Fibroblast of the aortic adventitia (primary cell): Measurements from ENCODE around the gene TMIE. TPM values are rescaled to one million over a fixed set of nuclear protein-coding genes. Genes with fewer than 3 reads are reported as not detected.

ENCODE experiments used
- DNase-seq: peaks from one replicate; pipeline ENCODE4 v3.0.0-alpha.2; 2010; ENCODE audit warnings: low read depth
- H3K4me3 ChIP-seq: 2 replicates; pipeline ENCODE4 v1.5.1; 2011; ENCODE audit warnings: low read depth, mild to moderate bottlenecking, control low read depth, low read length, moderate library complexity
- CTCF ChIP-seq: IDR thresholded peaks from 2 replicates; pipeline ENCODE4 v1.5.1; 2011; ENCODE audit warnings: mild to moderate bottlenecking, low read length, control low read depth, inconsistent platforms; ENCODE audit not compliant: insufficient read depth
- total RNA-seq: library from RNA; depleted of rRNA; stranded (reverse); fragments of >200 nt; gene quantifications from 2 replicates; pipeline ENCODE4 v1.2.3, GENCODE V29; 2012; ENCODE audit warnings: low replicate concordance

Gene TMIE
- total RNA-seq, 1 donor, result not detected

- no peak overlapping the region for H3K4me3 ChIP-seq
- TF ChIP-seq CTCF, result no peak
- no peak for DNase-seq
Measured at GRCh38 chr3:46724424-46724823, 23.2 kb downstream of the TMIE start.

GRCh38 chr3:46725621-46726314, 24.6 kb downstream of the TMIE start:
- DNase-seq, result no peak
- no peak for TF ChIP-seq CTCF
- no peak overlapping the region for H3K4me3 ChIP-seq

GRCh38 chr3:46729038-46729437, 27.8 kb downstream of the TMIE start:
- no peak for DNase-seq
- no peak overlapping the region for H3K4me3 ChIP-seq
- TF ChIP-seq CTCF, result no peak

GRCh38 chr3:46730819-46731218, 29.6 kb downstream of the TMIE start:
- no peak for DNase-seq
- TF ChIP-seq CTCF, result no peak
- no peak overlapping the region for H3K4me3 ChIP-seq

- no peak overlapping the region for H3K4me3 ChIP-seq
- no peak for TF ChIP-seq CTCF
- no peak for DNase-seq
Measured at GRCh38 chr3:46731795-46732194, 30.6 kb downstream of the TMIE start.

GRCh38 chr3:46733026-46733800, 32.0 kb downstream of the TMIE start:
- no peak overlapping the region for H3K4me3 ChIP-seq
- TF ChIP-seq CTCF, result peak; percentile 24
- peak; percentile 21 for DNase-seq
